Measurements from ENCODE around the gene IGLL5.

DNA sequence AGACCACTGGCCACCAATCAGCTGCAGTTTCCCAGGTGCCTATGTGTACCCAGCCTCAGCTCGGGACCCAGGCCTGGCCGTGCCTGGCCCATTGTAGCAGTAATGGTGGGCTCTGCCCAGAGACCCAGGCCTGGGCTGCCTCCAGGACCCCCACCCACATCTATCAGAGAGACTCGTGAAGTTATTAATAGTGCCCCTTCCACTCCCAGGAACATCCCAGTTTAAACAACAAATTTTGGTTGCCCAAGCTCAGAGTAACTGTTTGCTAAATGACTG is 42.5 kb downstream of the IGLL5 start:
- TF ChIP-seq, protein P1, sequence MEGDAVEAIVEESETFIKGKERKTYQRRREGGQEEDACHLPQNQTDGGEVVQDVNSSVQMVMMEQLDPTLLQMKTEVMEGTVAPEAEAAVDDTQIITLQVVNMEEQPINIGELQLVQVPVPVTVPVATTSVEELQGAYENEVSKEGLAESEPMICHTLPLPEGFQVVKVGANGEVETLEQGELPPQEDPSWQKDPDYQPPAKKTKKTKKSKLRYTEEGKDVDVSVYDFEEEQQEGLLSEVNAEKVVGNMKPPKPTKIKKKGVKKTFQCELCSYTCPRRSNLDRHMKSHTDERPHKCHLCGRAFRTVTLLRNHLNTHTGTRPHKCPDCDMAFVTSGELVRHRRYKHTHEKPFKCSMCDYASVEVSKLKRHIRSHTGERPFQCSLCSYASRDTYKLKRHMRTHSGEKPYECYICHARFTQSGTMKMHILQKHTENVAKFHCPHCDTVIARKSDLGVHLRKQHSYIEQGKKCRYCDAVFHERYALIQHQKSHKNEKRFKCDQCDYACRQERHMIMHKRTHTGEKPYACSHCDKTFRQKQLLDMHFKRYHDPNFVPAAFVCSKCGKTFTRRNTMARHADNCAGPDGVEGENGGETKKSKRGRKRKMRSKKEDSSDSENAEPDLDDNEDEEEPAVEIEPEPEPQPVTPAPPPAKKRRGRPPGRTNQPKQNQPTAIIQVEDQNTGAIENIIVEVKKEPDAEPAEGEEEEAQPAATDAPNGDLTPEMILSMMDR (conservative IDR thresholded peaks at IDR 0.05; ENCODE audit: low read length), result no peak
- no peak for TF ChIP-seq EZH2phosphoT487 (IDR thresholded peaks at IDR 0.05; ENCODE audit: borderline replicate concordance)
